Esophagus squamous epithelium (tissue), 5 donors: ENCODE data around the gene ALAS1. TPM values are rescaled to one million over a fixed set of nuclear protein-coding genes. Genes with fewer than 3 reads are reported as not detected.

Experiments
- DNase-seq: peaks from one replicate; lab custom pipeline; 2025; lab: John Stamatoyannopoulos, UW
- H3K27ac ChIP-seq, 4 donors: fragments of 200-600 bp; sonication (generic); one replicate each; pipeline ENCODE4 v1.5.1; 2016 to 2019; ENCODE audit warnings: mild to moderate bottlenecking in 1 of 4
- H3K27me3 ChIP-seq, 4 donors: fragments of 200-600 bp; sonication (generic); 1 replicate in 3 of 4; 2 replicates in 1 of 4; pipeline versions ENCODE4 v1.5.1 to v1.6.0; 2017 to 2021; ENCODE audit warnings: antibody characterized with exemption in 1 of 4
- H3K36me3 ChIP-seq, 3 donors: fragments of 200-600 bp; sonication (generic); one replicate each; pipeline ENCODE4 v1.5.1; 2016 to 2019
- H3K4me1 ChIP-seq, 3 donors: fragments of 200-600 bp; sonication (generic); one replicate each; pipeline ENCODE4 v1.5.1; 2017 to 2019
- H3K4me3 ChIP-seq, 4 donors: fragments of 200-600 bp; sonication (generic); 1 replicate in 3 of 4; 2 replicates in 1 of 4; pipeline ENCODE4 v1.5.1; 2016 to 2019; ENCODE audit warnings: mild to moderate bottlenecking in 2 of 4, moderate library complexity in 1 of 4
- H3K9me3 ChIP-seq, 3 donors: fragments of 200-600 bp; sonication (generic); one replicate each; pipeline ENCODE4 v1.5.1; 2016 to 2019
- CTCF ChIP-seq, 6 experiments: fragments of 450-650 bp in 4 of 6; fragments of 200-600 bp in 2 of 6; sonication (generic) in 2 of 6; IDR thresholded peaks; one replicate each; pipeline ENCODE4 v1.5.1; 2016 to 2019; ENCODE audit warnings: antibody characterized with exemption in 6 of 6, mild to moderate bottlenecking in 4 of 6, moderate library complexity in 4 of 6
- POLR2A ChIP-seq, 4 donors: fragments of 450-650 bp; IDR thresholded peaks; one replicate each; pipeline ENCODE4 v1.6.1; 2017; ENCODE audit warnings: antibody characterized with exemption in 4 of 4, mild to moderate bottlenecking in 4 of 4, moderate library complexity in 3 of 4
- WGBS, 2 donors: methylation state at CpG; one replicate each; pipeline ENCODE4 v1.1.5; 2018; 5-methylcytosine and 5-hydroxymethylcytosine counted together
- intact Hi-C: fragments of 100-400 bp; cut with DNase I; formaldehyde crosslinking; loops from one replicate; pipeline ENCODE4 v1.15.0; 2022
- total RNA-seq, 4 donors: library from RNA; depleted of rRNA; stranded (reverse); fragments of >200 nt; gene quantifications; one replicate each; pipeline ENCODE4 v1.1.0, GENCODE V29; 2016
- donor health status: DM: yes; HTN: yes; CAD: no.

ALAS1 gene
- total RNA-seq, 4 donors from 2014 or later = 28.3 to 45.5 (median 35.1) TPM

DNA sequence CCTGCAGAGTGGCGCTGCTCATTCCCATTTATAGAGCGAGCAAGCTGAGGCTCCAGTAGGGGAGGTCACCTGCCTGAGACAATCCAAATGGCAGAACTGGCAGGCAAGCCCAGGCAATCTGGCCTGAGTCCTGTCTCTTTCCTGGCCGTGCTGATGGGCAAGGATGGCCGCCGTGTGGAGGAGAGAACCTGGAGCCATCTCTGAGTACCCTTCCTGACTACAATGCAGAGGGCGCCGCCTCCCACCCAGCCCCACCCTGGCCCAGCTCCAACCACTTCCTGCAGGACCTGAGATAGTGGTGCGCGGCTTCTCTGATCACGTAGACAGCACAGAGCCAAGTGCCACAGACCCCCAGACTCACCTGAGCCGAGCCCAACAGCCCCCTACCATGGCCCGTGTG lies 20.5 kb downstream of the ALAS1 start:
- 60 to 85% methylated on average over 1 to 2 of the region's 12 CpGs for WGBS, 2 donors
- Histone ChIP-seq H3K4me1 (peaks cover 33 to 64% (median 41%) of the 10 kb centered on the region in 3 donors), H3K9me3 (no peaks in the 10 kb centered on the region), H3K36me3 (peaks cover 0 to 27% (median 11%) of the 10 kb centered on the region in 3 donors), H3K4me3 (no peak overlapping the region), H3K27me3 (no peaks in the 10 kb centered on the region), H3K27ac (peak overlapping the region; percentile 81 to 91 (median 86))
- no peak for DNase-seq
- no peak for TF ChIP-seq POLR2A (IDR thresholded peaks at IDR 0.05)
- no peak for TF ChIP-seq CTCF (IDR thresholded peaks at IDR 0.05)
- intact Hi-C loops = no loop called here

- peak overlapping the region; percentile 81 to 91 (median 86) for H3K27ac ChIP-seq
- peaks cover 0 to 21% (median 8%) of the 10 kb centered on the region in 3 donors for H3K36me3 ChIP-seq
- H3K27me3 ChIP-seq = no peaks in the 10 kb centered on the region
- no peak overlapping the region for H3K4me3 ChIP-seq
- H3K9me3 ChIP-seq = no peaks in the 10 kb centered on the region
- peaks cover 33 to 64% (median 41%) of the 10 kb centered on the region in 3 donors for H3K4me1 ChIP-seq
- TF ChIP-seq POLR2A (IDR thresholded peaks at IDR 0.05) (no peak), CTCF (IDR thresholded peaks at IDR 0.05) (peak in 1 of 6 experiments; percentile 15)
- intact Hi-C loops = no loop called here
- DNase-seq = no peak
- 10% methylated on average over 2 of the region's 6 CpGs; no CpG with 5 or more reads in 1 of the 2 donors for WGBS, 2 donors
These were observed 21.1 kb downstream of the ALAS1 start for GRCh38 chr3:52218937-52219650.

- peaks cover 33 to 64% (median 41%) of the 10 kb centered on the region in 3 donors for H3K4me1 ChIP-seq
- peaks cover 0 to 7% (median 0%) of the 10 kb centered on the region in 3 donors for H3K36me3 ChIP-seq
- no peaks in the 10 kb centered on the region for H3K27me3 ChIP-seq
- no peak overlapping the region for H3K27ac ChIP-seq
- intact Hi-C loops = loop anchor here (5.0 kb wide), 1 partner anchor 122 kb away; no protein-coding TSS in a partner anchor
- WGBS, 2 donors = 25 to 35% methylated on average over 4 to 8 of the region's 9 CpGs
- TF ChIP-seq POLR2A (IDR thresholded peaks at IDR 0.05) (no peak), CTCF (IDR thresholded peaks at IDR 0.05) (peak; percentile 85 to 96 (median 90))
- no peaks in the 10 kb centered on the region for H3K9me3 ChIP-seq
- no peak for DNase-seq
- no peak overlapping the region for H3K4me3 ChIP-seq
These were observed 22.5 kb downstream of the ALAS1 start for GRCh38 chr3:52220380-52221026.

- TF ChIP-seq POLR2A (IDR thresholded peaks at IDR 0.05) = no peak
- no peak for TF ChIP-seq CTCF (IDR thresholded peaks at IDR 0.05)
- H3K4me3 ChIP-seq = no peak overlapping the region
- H3K4me1 ChIP-seq = peaks cover 30 to 60% (median 40%) of the 10 kb centered on the region in 3 donors
- no peak overlapping the region for H3K27ac ChIP-seq
- no peaks in the 10 kb centered on the region for H3K9me3 ChIP-seq
- H3K27me3 ChIP-seq = no peaks in the 10 kb centered on the region
- WGBS, 2 donors = 94 to 95% methylated on average over 7 to 26 of the region's 27 CpGs
- peaks cover 0 to under 1% (median 0%) of the 10 kb centered on the region in 3 donors for H3K36me3 ChIP-seq
- intact Hi-C loops = loop anchor here (5.0 kb wide), 1 partner anchor 121 kb away; no protein-coding TSS in a partner anchor
- no peak for DNase-seq
These were observed 23.2 kb downstream of the ALAS1 start for GRCh38 chr3:52221141-52221562.
